CD1c-positive myeloid dendritic cell (primary cell): ENCODE data around the gene ABCC4.

Experiments used
- DNase-seq: peaks from one replicate; pipeline ENCODE4 v3.0.0-alpha.2; 2016; ENCODE audit errors: extremely low spot score

The ABCC4 gene

GRCh38 chr13:95258098-95258497, 43.2 kb downstream of the ABCC4 start:
- no peak for DNase-seq

- DNase-seq, result no peak
These were observed 45.2 kb downstream of the ABCC4 start for GRCh38 chr13:95256091-95256490.

- no peak for DNase-seq
These were observed 46.0 kb downstream of the ABCC4 start for GRCh38 chr13:95255072-95255732.

GRCh38 chr13:95254339-95254738, 46.9 kb downstream of the ABCC4 start:
- no peak for DNase-seq

GRCh38 chr13:95253033-95253432, 48.2 kb downstream of the ABCC4 start:
- DNase-seq, result no peak

GRCh38 chr13:95251641-95252040, 49.6 kb downstream of the ABCC4 start:
- DNase-seq, result no peak

GRCh38 chr13:95250961-95251360, 50.3 kb downstream of the ABCC4 start:
- DNase-seq, result no peak

GRCh38 chr13:95248953-95249352, 52.3 kb downstream of the ABCC4 start:
- no peak for DNase-seq

- DNase-seq, result no peak
These were observed 53.4 kb downstream of the ABCC4 start for GRCh38 chr13:95247852-95248251.

- DNase-seq, result no peak
These were observed 54.1 kb downstream of the ABCC4 start for GRCh38 chr13:95247171-95247570.

GRCh38 chr13:95246292-95247082, 54.8 kb downstream of the ABCC4 start:
- peak; percentile 53 for DNase-seq

GRCh38 chr13:95245071-95245470, 56.2 kb downstream of the ABCC4 start:
- peak; percentile 5 for DNase-seq

- peak; percentile 6 for DNase-seq
These were observed 58.0 kb downstream of the ABCC4 start for GRCh38 chr13:95243207-95243606.

GRCh38 chr13:95241321-95241720, 59.9 kb downstream of the ABCC4 start:
- no peak for DNase-seq

GRCh38 chr13:95239283-95239682, 62.0 kb downstream of the ABCC4 start:
- DNase-seq, result peak; percentile 42

GRCh38 chr13:95237310-95237870, 63.9 kb downstream of the ABCC4 start:
- no peak for DNase-seq

- DNase-seq, result no peak
These were observed 64.5 kb downstream of the ABCC4 start for GRCh38 chr13:95236774-95237173.

GRCh38 chr13:95235974-95236373, 65.3 kb downstream of the ABCC4 start:
- no peak for DNase-seq

GRCh38 chr13:95235199-95235756, 66.0 kb downstream of the ABCC4 start:
- no peak for DNase-seq

- DNase-seq, result no peak
These were observed 67.0 kb downstream of the ABCC4 start for GRCh38 chr13:95234242-95234641.

- DNase-seq, result no peak
These were observed 68.1 kb downstream of the ABCC4 start for GRCh38 chr13:95233026-95233635.

GRCh38 chr13:95231393-95231792, 69.9 kb downstream of the ABCC4 start:
- no peak for DNase-seq
